HepG2 (cell line): ENCODE results near the gene ARHGEF16. TPM values are rescaled to one million over a fixed set of nuclear protein-coding genes. Genes with fewer than 3 reads are reported as not detected.

Experiments used
- AKAP8 ChIP-seq: sonication (generic); formaldehyde crosslinking; IDR thresholded peaks from 2 replicates; pipeline ENCODE4 v1.5.1; 2020; ENCODE audit warnings: mild to moderate bottlenecking, missing genetic modification reagents
- ARID3A ChIP-seq: IDR thresholded peaks from 2 replicates; pipeline ENCODE4 v1.6.1; 2012; ENCODE audit warnings: low read depth, low read length, improper control_type of control experiment
- MAF1 ChIP-seq: sonication (generic); formaldehyde crosslinking; IDR thresholded peaks from 2 replicates; pipeline ENCODE4 v1.5.0; 2020; ENCODE audit warnings: missing genetic modification reagents, borderline replicate concordance
- MED1 ChIP-seq: sonication (generic); formaldehyde crosslinking; IDR thresholded peaks from 2 replicates; pipeline ENCODE4 v1.4.0; 2020; ENCODE audit warnings: missing genetic modification reagents
- MNT ChIP-seq: fragments of 450-650 bp; IDR thresholded peaks from 2 replicates; pipeline ENCODE4 v1.6.1; 2016
- MTF2 ChIP-seq: sonication (generic); formaldehyde crosslinking; IDR thresholded peaks from 2 replicates; pipeline ENCODE4 v1.5.0; 2020; ENCODE audit warnings: missing genetic modification reagents, borderline replicate concordance
- NCOR1 ChIP-seq: fragments of 200-600 bp; sonication (generic); IDR thresholded peaks from 2 replicates; pipeline ENCODE4 v1.7.0; 2017; ENCODE audit warnings: antibody characterized with exemption, low read length, borderline replicate concordance
- NFE2 ChIP-seq: sonication (generic); formaldehyde crosslinking; IDR thresholded peaks from 2 replicates; pipeline ENCODE4 v1.4.0; 2020; ENCODE audit warnings: missing genetic modification reagents
- REST ChIP-seq, 2 experiments: IDR thresholded peaks; 2 replicates each; pipeline ENCODE4 v1.6.1; 2011 to 2012; ENCODE audit warnings: low read length in 2 of 2, borderline replicate concordance in 1 of 2, low read depth in 1 of 2, mild to moderate bottlenecking in 1 of 2, moderate library complexity in 1 of 2
- SETDB1 ChIP-seq: sonication (generic); formaldehyde crosslinking; IDR thresholded peaks from 2 replicates; pipeline ENCODE4 v1.5.1; 2020; ENCODE audit warnings: missing genetic modification reagents, mild to moderate bottlenecking, borderline replicate concordance
- TOE1 ChIP-seq: sonication (generic); formaldehyde crosslinking; IDR thresholded peaks from 2 replicates; pipeline ENCODE4 v1.4.0; 2020; ENCODE audit warnings: mild to moderate bottlenecking, missing genetic modification reagents
- ZNF142 ChIP-seq: sonication (generic); formaldehyde crosslinking; IDR thresholded peaks from 2 replicates; pipeline ENCODE4 v1.4.0; 2020; ENCODE audit warnings: missing genetic modification reagents
- ZNF205 ChIP-seq: IDR thresholded peaks from 2 replicates; pipeline ENCODE4 v1.6.1; 2018; ENCODE audit warnings: missing biosample characterization, missing genetic modification reagents
- ZNF547 ChIP-seq: sonication (generic); formaldehyde crosslinking; IDR thresholded peaks from 2 replicates; pipeline ENCODE4 v1.5.1; 2020; ENCODE audit warnings: mild to moderate bottlenecking, missing genetic modification reagents
- ZNF558 ChIP-seq: sonication (generic); formaldehyde crosslinking; IDR thresholded peaks from 2 replicates; pipeline ENCODE4 v1.9.0; 2022; ENCODE audit warnings: mild to moderate bottlenecking, missing genetic modification reagents, borderline replicate concordance
- ZNF784 ChIP-seq: sonication (generic); formaldehyde crosslinking; IDR thresholded peaks from 2 replicates; pipeline ENCODE4 v1.5.1; 2020; ENCODE audit warnings: missing genetic modification reagents, mild to moderate bottlenecking, borderline replicate concordance
- polyA plus RNA-seq, 8 experiments: library from polyadenylated mRNA; depleted of rRNA in 3 of 8; stranded (reverse) in 7 of 8; unstranded in 1 of 8; fragments of >200 nt; fragmentation: Illumina TruSeq in 4 of 8; extraction: Trizol in 4 of 8; gene quantifications; 2 replicates each; pipeline versions ENCODE4 v1.2.1 to v1.2.3, GENCODE V29; 2011 to 2016; ENCODE audit warnings: low read depth in 4 of 8, missing spikeins in 1 of 8, mixed read lengths in 1 of 8; ENCODE audit not compliant: insufficient read depth in 1 of 8
- total RNA-seq, 5 experiments: library from RNA; depleted of rRNA; stranded (reverse); fragments of >200 nt; fragmentation: Illumina TruSeq; extraction: Trizol; gene quantifications; 2 replicates each; pipeline ENCODE4 v1.2.3, GENCODE V29; 2016; ENCODE audit warnings: low read depth in 1 of 5

Gene ARHGEF16
- total and polyA plus RNA-seq, 2 of the 13 experiments (the other 11 are each of a cell fraction or from before 2014, with no cell fraction given): 20.3 to 39.9 TPM

GRCh38 chr1:3480369-3480719 lies 25.9 kb downstream of the ARHGEF16 start (continued):
- TF ChIP-seq ZNF142 (CRISPR knock-in tag) (no peak), MED1 (CRISPR knock-in tag) (peak; percentile 49; the same call in 1 of the 2 replicates), MTF2 (CRISPR knock-in tag) (no peak), AKAP8 (CRISPR knock-in tag) (0 out of 2 replicates have a peak, but pooled peaks have one; percentile 37), ARID3A (no peak), MAF1 (CRISPR knock-in tag) (no peak), ZNF547 (CRISPR knock-in tag) (no peak), REST (IDR thresholded peaks at IDR 0.05; ENCODE audit: borderline replicate concordance in 1 of 2, low read depth in 1 of 2, low read length in 2 of 2) (no peak), ZNF784 (CRISPR knock-in tag) (no peak; the same call in 1 of the 2 replicates), NCOR1 (peak; percentile 26; the same call in 1 of the 2 replicates), TOE1 (CRISPR knock-in tag) (no peak), ZNF205 (no peak), MNT (no peak), ZNF558 (CRISPR knock-in tag) (no peak), SETDB1 (CRISPR knock-in tag) (no peak), NFE2 (no peak)
